Lower lobe of right lung (tissue), 2 donors: ENCODE results near the gene USP22. TPM values are rescaled to one million over a fixed set of nuclear protein-coding genes. Genes with fewer than 3 reads are reported as not detected.

Experiments used
- ATAC-seq, 2 donors: fragments of 200-7000 bp; cut with Tn5 transposase; one replicate each; pipeline ENCODE4 v1.9.1; 2020 to 2022; ENCODE audit warnings: mild to moderate bottlenecking in 2 of 2, moderate library complexity in 2 of 2
- DNase-seq: peaks from one replicate; pipeline ENCODE4 v3.0.0-alpha.2; 2020
- H3K27ac ChIP-seq: fragments of 200-600 bp; one replicate; pipeline ENCODE4 v1.8.0; 2022
- H3K27me3 ChIP-seq: fragments of 200-600 bp; one replicate; pipeline ENCODE4 v1.8.0; 2022; ENCODE audit warnings: low read depth
- H3K36me3 ChIP-seq: fragments of 200-600 bp; one replicate; pipeline ENCODE4 v1.8.0; 2022; ENCODE audit warnings: mild to moderate bottlenecking
- H3K4me1 ChIP-seq: fragments of 200-600 bp; one replicate; pipeline ENCODE4 v1.8.0; 2022
- H3K4me3 ChIP-seq: fragments of 200-600 bp; one replicate; pipeline ENCODE4 v1.8.0; 2022; ENCODE audit warnings: mild to moderate bottlenecking
- H3K9me3 ChIP-seq: fragments of 200-600 bp; one replicate; pipeline ENCODE4 v1.8.0; 2022
- intact Hi-C: fragments of 100-400 bp; cut with DNase I; formaldehyde crosslinking; loops from one replicate; pipeline ENCODE4 v1.11.0; 2022
- total RNA-seq: library from RNA; stranded (reverse); fragmentation: NEBNext Ultra II Directional; extraction: Animal tissue kit (Norgen Biotek cat#: 25700); gene quantifications from one replicate; pipeline ENCODE4 v1.2.1, GENCODE V29; 2021
- TF ChIP-seq, protein P1 (sequence below): fragments of 200-600 bp; IDR thresholded peaks from one replicate; pipeline ENCODE4 v1.8.0; 2022; ENCODE audit warnings: antibody characterized with exemption, mild to moderate bottlenecking
- donor health status: DM: no; HTN: yes; CAD: no; lungs with severe emphysema.

Gene USP22
- total RNA-seq, 1 donor from 2014 or later = 154 TPM

DNA sequence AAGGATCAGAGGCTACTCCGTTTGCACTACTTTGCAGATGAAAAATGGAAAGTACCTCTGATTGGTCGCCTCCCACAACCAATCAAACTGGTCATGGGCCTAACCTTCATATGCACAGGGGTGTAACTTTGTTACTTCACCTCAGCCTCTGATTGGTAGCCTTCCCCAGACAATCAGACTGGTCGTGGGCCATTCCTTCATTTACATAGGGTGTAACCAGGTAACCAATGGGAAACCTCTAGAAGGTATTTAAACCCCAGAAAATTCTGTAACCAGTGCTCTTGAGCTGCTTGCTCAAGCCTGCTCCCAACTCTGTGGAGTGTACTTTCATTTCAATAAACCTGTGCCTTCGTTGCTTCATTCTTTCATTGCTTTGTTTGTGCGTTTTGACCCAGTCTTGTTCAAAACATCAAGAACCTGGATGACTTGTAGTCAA, 39.2 kb upstream of the USP22 start:
- H3K4me1 ChIP-seq = no peaks in the 10 kb centered on the region
- no peaks in the 10 kb centered on the region for H3K27me3 ChIP-seq
- ATAC-seq = no peak
- intact Hi-C loops = no loop called here
- no peak for DNase-seq
- no peak overlapping the region for H3K4me3 ChIP-seq
- no peaks in the 10 kb centered on the region for H3K9me3 ChIP-seq
- TF ChIP-seq, protein P1, sequence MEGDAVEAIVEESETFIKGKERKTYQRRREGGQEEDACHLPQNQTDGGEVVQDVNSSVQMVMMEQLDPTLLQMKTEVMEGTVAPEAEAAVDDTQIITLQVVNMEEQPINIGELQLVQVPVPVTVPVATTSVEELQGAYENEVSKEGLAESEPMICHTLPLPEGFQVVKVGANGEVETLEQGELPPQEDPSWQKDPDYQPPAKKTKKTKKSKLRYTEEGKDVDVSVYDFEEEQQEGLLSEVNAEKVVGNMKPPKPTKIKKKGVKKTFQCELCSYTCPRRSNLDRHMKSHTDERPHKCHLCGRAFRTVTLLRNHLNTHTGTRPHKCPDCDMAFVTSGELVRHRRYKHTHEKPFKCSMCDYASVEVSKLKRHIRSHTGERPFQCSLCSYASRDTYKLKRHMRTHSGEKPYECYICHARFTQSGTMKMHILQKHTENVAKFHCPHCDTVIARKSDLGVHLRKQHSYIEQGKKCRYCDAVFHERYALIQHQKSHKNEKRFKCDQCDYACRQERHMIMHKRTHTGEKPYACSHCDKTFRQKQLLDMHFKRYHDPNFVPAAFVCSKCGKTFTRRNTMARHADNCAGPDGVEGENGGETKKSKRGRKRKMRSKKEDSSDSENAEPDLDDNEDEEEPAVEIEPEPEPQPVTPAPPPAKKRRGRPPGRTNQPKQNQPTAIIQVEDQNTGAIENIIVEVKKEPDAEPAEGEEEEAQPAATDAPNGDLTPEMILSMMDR = no peak
- H3K27ac ChIP-seq = no peak overlapping the region
- H3K36me3 ChIP-seq = no peaks in the 10 kb centered on the region

DNA sequence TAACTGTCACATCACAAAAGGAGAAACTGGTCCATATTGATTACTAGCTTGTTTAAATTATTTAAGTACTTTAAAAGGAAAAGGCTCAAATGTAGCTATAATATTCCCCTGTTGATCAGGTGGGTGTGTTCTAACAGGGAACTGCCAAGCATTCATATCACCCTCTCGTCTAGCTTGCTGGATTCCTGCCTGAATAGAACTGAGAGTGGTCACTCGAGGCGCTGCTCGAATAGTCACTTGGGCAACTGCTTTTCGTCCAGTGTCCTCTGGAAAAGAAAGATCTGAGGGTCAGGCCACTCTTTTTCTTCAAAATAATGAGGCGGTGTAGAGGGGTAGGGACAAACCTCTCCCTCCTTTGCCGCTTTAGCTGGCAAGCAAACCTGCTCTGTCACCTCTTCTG, 36.4 kb upstream of the USP22 start:
- intact Hi-C loops = no loop called here
- no peaks in the 10 kb centered on the region for H3K36me3 ChIP-seq
- no peaks in the 10 kb centered on the region for H3K4me1 ChIP-seq
- DNase-seq (no peak), ATAC-seq (no peak)
- TF ChIP-seq, protein P1 = no peak
- no peak overlapping the region for H3K27ac ChIP-seq
- H3K27me3 ChIP-seq = no peaks in the 10 kb centered on the region
- H3K9me3 ChIP-seq = no peaks in the 10 kb centered on the region
- no peak overlapping the region for H3K4me3 ChIP-seq

DNA sequence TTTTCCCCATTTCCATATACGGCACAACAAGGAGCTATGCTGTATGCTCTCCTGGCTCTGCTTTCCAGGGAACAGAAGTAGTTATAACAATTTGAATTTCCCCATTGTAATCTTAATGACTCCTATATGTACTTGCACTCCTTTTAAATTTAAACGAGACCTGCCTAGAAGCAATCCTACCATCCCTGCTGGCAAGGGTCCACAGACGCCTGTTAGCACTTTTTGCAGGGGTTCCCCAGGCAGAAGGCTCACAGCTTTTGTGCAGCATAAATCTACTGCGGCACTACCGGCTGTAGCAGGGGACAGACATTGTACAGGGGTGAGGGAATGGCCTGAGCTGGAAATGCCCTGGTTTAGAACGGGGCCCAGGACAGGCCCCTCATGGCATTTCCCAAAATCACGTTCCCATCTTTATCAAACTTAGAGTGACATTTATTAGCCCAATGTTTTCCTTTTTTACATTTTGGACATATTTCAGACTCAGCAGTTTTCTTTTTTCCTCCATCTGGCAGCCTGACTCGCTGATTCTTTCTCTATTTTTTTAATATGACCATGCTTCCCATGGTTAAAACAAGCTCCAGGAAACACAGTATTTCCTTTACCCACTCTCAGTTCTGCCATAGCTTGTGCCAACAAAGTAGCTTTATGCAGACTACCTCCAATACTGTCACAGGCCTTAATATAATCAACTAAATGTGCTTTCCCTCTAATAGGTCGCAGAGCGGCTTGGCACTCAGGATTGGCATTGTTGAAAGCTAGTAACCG, 35.4 kb upstream of the USP22 start:
- Histone ChIP-seq H3K36me3 (no peaks in the 10 kb centered on the region), H3K4me1 (no peaks in the 10 kb centered on the region), H3K9me3 (no peaks in the 10 kb centered on the region), H3K27me3 (no peaks in the 10 kb centered on the region), H3K4me3 (no peak overlapping the region), H3K27ac (no peak overlapping the region)
- TF ChIP-seq, protein P1 = no peak
- intact Hi-C loops = no loop called here
- ATAC-seq (no peak), DNase-seq (no peak)

DNA sequence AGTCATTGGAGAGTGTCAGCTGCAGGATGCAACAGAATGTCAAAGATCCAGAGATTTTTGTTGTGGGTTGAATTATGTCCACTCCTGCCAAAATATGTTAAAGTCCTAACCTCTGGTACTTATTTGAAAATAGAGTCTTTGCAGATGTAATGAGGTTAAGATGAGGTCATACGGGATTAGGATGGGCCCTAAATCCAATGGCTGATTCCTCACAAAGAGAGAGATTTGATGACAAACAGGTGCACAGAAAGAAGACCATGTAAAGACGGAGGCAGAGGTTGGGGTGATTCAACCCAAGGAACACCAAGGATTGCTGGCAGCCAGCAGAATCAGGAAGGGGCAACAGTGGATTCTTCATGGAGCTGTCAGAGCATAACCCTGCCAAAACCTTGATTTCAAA, 34.5 kb upstream of the USP22 start:
- Histone ChIP-seq H3K4me3 (no peak overlapping the region), H3K27ac (no peak overlapping the region), H3K36me3 (no peaks in the 10 kb centered on the region), H3K9me3 (no peaks in the 10 kb centered on the region), H3K4me1 (no peaks in the 10 kb centered on the region), H3K27me3 (no peaks in the 10 kb centered on the region)
- intact Hi-C loops = no loop called here
- TF ChIP-seq, protein P1 = no peak
- DNase-seq (no peak), ATAC-seq (no peak)

DNA sequence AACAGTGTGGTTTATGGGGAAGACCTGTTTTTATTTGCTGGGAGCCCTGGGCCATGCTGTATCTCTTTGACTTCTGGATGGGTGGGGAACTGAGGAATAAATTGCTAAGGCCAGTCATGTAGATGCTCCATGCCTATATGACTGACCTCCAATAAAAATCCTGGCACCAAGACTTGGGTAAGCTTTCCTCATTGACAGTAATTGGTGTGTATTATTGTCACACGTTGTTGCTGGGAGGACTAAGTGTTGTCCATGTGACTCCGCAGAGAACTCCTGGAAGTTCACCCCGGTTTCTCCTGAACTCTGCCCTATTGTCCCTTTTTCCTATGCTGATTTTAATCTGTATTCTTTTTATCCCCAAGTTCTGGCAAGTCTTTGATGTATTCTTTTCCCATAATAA, 33.4 kb upstream of the USP22 start:
- DNase-seq (no peak), ATAC-seq (no peak)
- no peak overlapping the region for H3K27ac ChIP-seq
- H3K4me1 ChIP-seq = no peaks in the 10 kb centered on the region
- intact Hi-C loops = no loop called here
- H3K27me3 ChIP-seq = no peaks in the 10 kb centered on the region
- no peaks in the 10 kb centered on the region for H3K9me3 ChIP-seq
- H3K36me3 ChIP-seq = no peaks in the 10 kb centered on the region
- TF ChIP-seq, protein P1 = no peak
- H3K4me3 ChIP-seq = no peak overlapping the region
